ENCODE results near the gene TBC1D22A. TPM values are rescaled to one million over a fixed set of nuclear protein-coding genes. Genes with fewer than 3 reads are reported as not detected.

Gene TBC1D22A
- total RNA-seq, 1 donor from 2014 or later: 10.6 TPM

GRCh38 chr22:47027766-47028165, 265.3 kb downstream of the TBC1D22A start:
- H3K4me1 Mint-ChIP-seq: peaks cover 16% of the 10 kb centered on the region
- H3K27ac Mint-ChIP-seq: no peak overlapping the region
- no peak for DNase-seq (ENCODE audit: low spot score)
- Histone ChIP-seq H3K4me3 (no peak overlapping the region), H3K27ac (no peak overlapping the region), H4K20me1 (ENCODE audit: low read depth) (peaks cover 20% of the 10 kb centered on the region), H3K79me2 (ENCODE audit: low read depth) (no peaks in the 10 kb centered on the region), H3K9ac (no peak overlapping the region), H3K36me3 (no peaks in the 10 kb centered on the region), H3K4me2 (no peak overlapping the region), H3F3A (ENCODE audit: low read depth) (no peaks in the 10 kb centered on the region), H3K27me3 (no peaks in the 10 kb centered on the region), H2AFZ (replicated peaks) (no peak overlapping the region), H3K9me3 (ENCODE audit: low read depth) (no peaks in the 10 kb centered on the region), H3K4me1 (peaks cover 16% of the 10 kb centered on the region)
- H3K27me3 Mint-ChIP-seq (ENCODE audit: insufficient read depth, low read depth): peaks cover 2% of the 10 kb centered on the region
- no peak overlapping the region for H3K4me3 Mint-ChIP-seq
- no peaks in the 10 kb centered on the region for H3K9me3 Mint-ChIP-seq
- peaks cover 2% of the 10 kb centered on the region for H3K36me3 Mint-ChIP-seq
- TF ChIP-seq EZH2 (IDR thresholded peaks at IDR 0.05) (no peak), EZH2phosphoT487 (IDR thresholded peaks at IDR 0.05) (no peak), CTCF (IDR thresholded peaks at IDR 0.05) (no peak)

- H3K4me3 ChIP-seq: no peak overlapping the region
- H3K27ac ChIP-seq: no peak overlapping the region
- Mint-ChIP-seq H3K4me3 (no peak overlapping the region), H3K9me3 (no peaks in the 10 kb centered on the region), H3K4me1 (peaks cover 19% of the 10 kb centered on the region), H3K36me3 (no peaks in the 10 kb centered on the region), H3K27me3 (ENCODE audit: insufficient read depth, low read depth) (peaks cover 2% of the 10 kb centered on the region), H3K27ac (no peak overlapping the region)
- no peak overlapping the region for H2AFZ ChIP-seq (replicated peaks)
- H3K9me3 ChIP-seq (ENCODE audit: low read depth): no peaks in the 10 kb centered on the region
- H3F3A ChIP-seq (ENCODE audit: low read depth): no peaks in the 10 kb centered on the region
- no peak for DNase-seq (ENCODE audit: low spot score)
- H4K20me1 ChIP-seq (ENCODE audit: low read depth): peaks cover 22% of the 10 kb centered on the region
- no peak overlapping the region for H3K9ac ChIP-seq
- no peaks in the 10 kb centered on the region for H3K79me2 ChIP-seq (ENCODE audit: low read depth)
- peaks cover 16% of the 10 kb centered on the region for H3K4me1 ChIP-seq
- H3K4me2 ChIP-seq: peak overlapping the region; percentile 54
- no peaks in the 10 kb centered on the region for H3K27me3 ChIP-seq
- TF ChIP-seq CTCF (IDR thresholded peaks at IDR 0.05) (no peak), EZH2phosphoT487 (IDR thresholded peaks at IDR 0.05) (no peak), EZH2 (IDR thresholded peaks at IDR 0.05) (no peak)
- no peaks in the 10 kb centered on the region for H3K36me3 ChIP-seq
Measured at GRCh38 chr22:47029244-47030074, 267.0 kb downstream of the TBC1D22A start.

- Histone ChIP-seq H4K20me1 (ENCODE audit: low read depth) (peaks cover 22% of the 10 kb centered on the region), H3K4me3 (no peak overlapping the region), H3K9ac (no peak overlapping the region), H3F3A (ENCODE audit: low read depth) (no peaks in the 10 kb centered on the region), H3K36me3 (no peaks in the 10 kb centered on the region), H3K9me3 (ENCODE audit: low read depth) (no peaks in the 10 kb centered on the region), H3K79me2 (ENCODE audit: low read depth) (no peaks in the 10 kb centered on the region), H3K27me3 (no peaks in the 10 kb centered on the region), H3K4me1 (peaks cover 16% of the 10 kb centered on the region), H2AFZ (replicated peaks) (no peak overlapping the region), H3K4me2 (peak overlapping the region; percentile 54), H3K27ac (no peak overlapping the region)
- Mint-ChIP-seq H3K36me3 (no peaks in the 10 kb centered on the region), H3K4me1 (peaks cover 19% of the 10 kb centered on the region), H3K4me3 (no peak overlapping the region), H3K9me3 (no peaks in the 10 kb centered on the region), H3K27me3 (ENCODE audit: insufficient read depth, low read depth) (peaks cover 2% of the 10 kb centered on the region), H3K27ac (no peak overlapping the region)
- no peak for TF ChIP-seq CTCF (IDR thresholded peaks at IDR 0.05)
- no peak for TF ChIP-seq EZH2 (IDR thresholded peaks at IDR 0.05)
- TF ChIP-seq EZH2phosphoT487 (IDR thresholded peaks at IDR 0.05): no peak
- peak; percentile 56 for DNase-seq (ENCODE audit: low spot score)
Measured at GRCh38 chr22:47030143-47030661, 267.8 kb downstream of the TBC1D22A start.

Data from neural progenitor cell (in vitro differentiated cells).